Naive thymus-derived CD8-positive, alpha-beta T cell (primary cell): ENCODE data around the gene SDF2L1. TPM values are rescaled to one million over a fixed set of nuclear protein-coding genes. Genes with fewer than 3 reads are reported as not detected.
A peak's percentile ranks its signal among the peaks of the same experiment; 100 is the strongest.
"Not testable (repeated sequence)": the region's sequence is repeated elsewhere in the genome, so short reads cannot be mapped to it uniquely, and the experiment has no call there.

Experiments
- ATAC-seq, 2 donors: fragments of 150-1000 bp; cut with Tn5 transposase in 1 of 2; sonication (Bioruptor Pico), chemical (Tn5 transposase) in 1 of 2; 1 replicate in 1 of 2; 2 replicates in 1 of 2; pipeline ENCODE4 v1.10.0; 2021; ENCODE audit warnings: mild to moderate bottlenecking in 2 of 2, moderate library complexity in 2 of 2
- POLR2A ChIA-PET: fragments of 350-600 bp; sonication (Branson Sonifier 250); formaldehyde crosslinking; loops from one replicate; lab custom pipeline; 2021; ENCODE audit warnings: antibody characterized with exemption; lab: Charles Lee
- DNase-seq, 10 donors: peaks; one replicate each; pipeline versions ENCODE4 v3.0.0 to v3.0.0-alpha.2; 2020 to 2022
- H3K27ac Mint-ChIP-seq, 10 donors: one replicate each; pipeline ENCODE4 v1.8.0; 2020 to 2022; ENCODE audit warnings: mild to moderate bottlenecking in 10 of 10, mixed read lengths in 10 of 10, moderate library complexity in 4 of 10, inconsistent platforms in 1 of 10
- H3K27me3 Mint-ChIP-seq, 5 donors: one replicate each; pipeline ENCODE4 v1.8.0; 2021 to 2022; ENCODE audit warnings: mixed read lengths in 5 of 5
- H3K36me3 Mint-ChIP-seq, 3 donors: one replicate each; pipeline ENCODE4 v1.8.0; 2020 to 2022; ENCODE audit warnings: mixed read lengths in 3 of 3, mild to moderate bottlenecking in 2 of 3, inconsistent platforms in 1 of 3
- H3K4me1 Mint-ChIP-seq, 4 donors: one replicate each; pipeline ENCODE4 v1.8.0; 2021 to 2022; ENCODE audit warnings: mixed read lengths in 4 of 4
- H3K4me3 Mint-ChIP-seq, 10 donors: one replicate each; pipeline ENCODE4 v1.8.0; 2020 to 2022; ENCODE audit warnings: mild to moderate bottlenecking in 10 of 10, mixed read lengths in 10 of 10, moderate library complexity in 6 of 10, inconsistent platforms in 1 of 10
- H3K9me3 Mint-ChIP-seq, 9 donors: one replicate each; pipeline ENCODE4 v1.8.0; 2020 to 2022; ENCODE audit warnings: mixed read lengths in 9 of 9, mild to moderate bottlenecking in 3 of 9, inconsistent platforms in 1 of 9, moderate library complexity in 1 of 9
- polyA plus RNA-seq, 3 donors: library from polyadenylated mRNA; unstranded; fragments of 300-500 nt; fragmentation: Illumina TruSeq; gene quantifications; one replicate each; pipeline ENCODE4 v1.2.3, GENCODE V29; 2021
- total RNA-seq, 8 experiments: library from RNA in 2 of 8; stranded (reverse) in 2 of 8; gene quantifications; one replicate each; pipeline ENCODE4 v1.2.3 and lab custom pipeline; 2021 to 2026

SDF2L1 gene
- total and polyA plus RNA-seq, 5 experiments from 2014 or later = 23.2 to 68.9 (median 63.1) TPM

- H3K9me3 Mint-ChIP-seq = no peaks in the 10 kb centered on the region
- ATAC-seq (no peak), DNase-seq (peak in 1 of 10 donors; percentile 47)
- peaks cover 0 to 65% (median 20%) of the 10 kb centered on the region in 3 donors for H3K36me3 Mint-ChIP-seq
- peak overlapping the region in 2 of 10 donors; percentile 12 to 29 for H3K27ac Mint-ChIP-seq
- H3K4me3 Mint-ChIP-seq = no peak overlapping the region
- peaks cover 0 to 5% (median 5%) of the 10 kb centered on the region in 4 donors for H3K4me1 Mint-ChIP-seq
- H3K27me3 Mint-ChIP-seq = no peaks in the 10 kb centered on the region
- POLR2A ChIA-PET = no interaction called here
These were observed 35.7 kb downstream of the SDF2L1 start for GRCh38 chr22:21677606-21678443.

- ATAC-seq, H3K27me3 Mint-ChIP-seq, H3K9me3 Mint-ChIP-seq, H3K4me1 Mint-ChIP-seq, POLR2A ChIA-PET, DNase-seq: not testable (repeated sequence)
- Mint-ChIP-seq H3K36me3 (peaks cover 0 to 63% (median 21%) of the 10 kb centered on the region in 3 donors), H3K27ac (peak overlapping the region in 1 of 10 donors; percentile 12), H3K4me3 (peak overlapping the region in 1 of 10 donors; percentile 30)
These were observed 36.7 kb downstream of the SDF2L1 start for GRCh38 chr22:21678842-21679241.

GRCh38 chr22:21679383-21679782 lies 37.3 kb downstream of the SDF2L1 start:
- POLR2A ChIA-PET = no interaction called here
- ATAC-seq (no peak), DNase-seq (no peak)
- peaks cover 0 to 5% (median 2%) of the 10 kb centered on the region in 4 donors for H3K4me1 Mint-ChIP-seq
- H3K27me3 Mint-ChIP-seq = no peaks in the 10 kb centered on the region
- no peaks in the 10 kb centered on the region for H3K9me3 Mint-ChIP-seq
- H3K4me3 Mint-ChIP-seq = no peak overlapping the region
- H3K36me3 Mint-ChIP-seq = peaks cover 0 to 58% (median 18%) of the 10 kb centered on the region in 3 donors
- H3K27ac Mint-ChIP-seq = no peak overlapping the region

- Mint-ChIP-seq H3K27me3 (no peaks in the 10 kb centered on the region), H3K4me3 (no peak overlapping the region), H3K4me1 (peaks cover 0 to 5% (median 2%) of the 10 kb centered on the region in 4 donors), H3K27ac (peak overlapping the region in 3 of 10 donors; percentile 27 to 72 (median 48)), H3K9me3 (no peaks in the 10 kb centered on the region), H3K36me3 (peaks cover 0 to 57% (median 8%) of the 10 kb centered on the region in 3 donors)
- ATAC-seq = no peak
- POLR2A ChIA-PET = no interaction called here
- DNase-seq = peak in 1 of 10 donors; percentile 23
These were observed 38.9 kb downstream of the SDF2L1 start for GRCh38 chr22:21680830-21681565.

GRCh38 chr22:21681566-21682370 lies 39.7 kb downstream of the SDF2L1 start:
- peak overlapping the region in 1 of 10 donors; percentile 72 for H3K27ac Mint-ChIP-seq
- DNase-seq = peak in 1 of 10 donors; percentile 60
- POLR2A ChIA-PET = no interaction called here

GRCh38 chr22:21682385-21683175 lies 40.5 kb downstream of the SDF2L1 start:
- Mint-ChIP-seq H3K9me3 (no peaks in the 10 kb centered on the region), H3K4me3 (no peak overlapping the region), H3K36me3 (peaks cover 0 to 58% (median 6%) of the 10 kb centered on the region in 3 donors), H3K27me3 (no peaks in the 10 kb centered on the region), H3K4me1 (peaks cover 0 to 5% (median 2%) of the 10 kb centered on the region in 4 donors), H3K27ac (no peak overlapping the region)
- POLR2A ChIA-PET = no interaction called here
- ATAC-seq = no peak
- DNase-seq = peak in 1 of 10 donors; percentile 16

More at GRCh38 chr22:21681566-21682370, 39.7 kb downstream of the SDF2L1 start:
- no peaks in the 10 kb centered on the region for H3K27me3 Mint-ChIP-seq
- ATAC-seq = no peak
- H3K36me3 Mint-ChIP-seq = peaks cover 0 to 57% (median 8%) of the 10 kb centered on the region in 3 donors
- no peaks in the 10 kb centered on the region for H3K9me3 Mint-ChIP-seq
- no peak overlapping the region for H3K4me3 Mint-ChIP-seq
- peaks cover 0 to 5% (median 2%) of the 10 kb centered on the region in 4 donors for H3K4me1 Mint-ChIP-seq

- no peaks in the 10 kb centered on the region for H3K27me3 Mint-ChIP-seq
- peaks cover 0 to 5% (median 0%) of the 10 kb centered on the region in 4 donors for H3K4me1 Mint-ChIP-seq
- H3K27ac Mint-ChIP-seq = peak overlapping the region in 2 of 10 donors; percentile 1 to 3
- no peak overlapping the region for H3K4me3 Mint-ChIP-seq
- no peak for ATAC-seq
- H3K9me3 Mint-ChIP-seq = no peaks in the 10 kb centered on the region
- POLR2A ChIA-PET = no interaction called here
- DNase-seq = peak in 1 of 10 donors; percentile 53
- peaks cover 0 to 62% (median 6%) of the 10 kb centered on the region in 3 donors for H3K36me3 Mint-ChIP-seq
These were observed 41.3 kb downstream of the SDF2L1 start for GRCh38 chr22:21683401-21683811.

GRCh38 chr22:21684492-21685163 lies 42.5 kb downstream of the SDF2L1 start:
- Mint-ChIP-seq H3K36me3 (peaks cover 0 to 68% (median 3%) of the 10 kb centered on the region in 3 donors), H3K4me3 (no peak overlapping the region), H3K27ac (peak overlapping the region in 1 of 10 donors; percentile 56), H3K27me3 (no peaks in the 10 kb centered on the region), H3K4me1 (peaks cover 0 to 9% (median under 1%) of the 10 kb centered on the region in 4 donors), H3K9me3 (no peaks in the 10 kb centered on the region)
- POLR2A ChIA-PET = interaction anchor here (1.5 kb wide), 1 partner anchor 19 kb away, joined by 5 read pairs; the partner anchor contains the start of gene PPIL2
- DNase-seq = peak in 1 of 10 donors; percentile 48
- ATAC-seq = no peak

- Mint-ChIP-seq H3K27ac (peak overlapping the region in 3 of 10 donors; percentile 46 to 62 (median 56)), H3K9me3 (no peaks in the 10 kb centered on the region), H3K36me3 (peaks cover 0 to 71% (median 3%) of the 10 kb centered on the region in 3 donors), H3K4me1 (peaks cover 0 to 10% (median 3%) of the 10 kb centered on the region in 4 donors), H3K27me3 (no peaks in the 10 kb centered on the region), H3K4me3 (no peak overlapping the region)
- DNase-seq = no peak
- POLR2A ChIA-PET = interaction anchor here (1.5 kb wide), 1 partner anchor 19 kb away, joined by 5 read pairs; the partner anchor contains the start of gene PPIL2
- no peak for ATAC-seq
These were observed 43.0 kb downstream of the SDF2L1 start for GRCh38 chr22:21685164-21685513.

- Mint-ChIP-seq H3K4me1 (peaks cover 0 to 11% (median 5%) of the 10 kb centered on the region in 4 donors), H3K36me3 (peaks cover 0 to 76% (median 3%) of the 10 kb centered on the region in 3 donors), H3K27ac (no peak overlapping the region), H3K27me3 (no peaks in the 10 kb centered on the region), H3K4me3 (no peak overlapping the region), H3K9me3 (no peaks in the 10 kb centered on the region)
- no peak for ATAC-seq
- POLR2A ChIA-PET = no interaction called here
- DNase-seq = peak in 1 of 10 donors; percentile 43
These were observed 44.1 kb downstream of the SDF2L1 start for GRCh38 chr22:21686193-21686608.
